HG03280 (cell line): ENCODE results near the gene GJC1.

Experiments
- ATAC-seq: cut with Tn5 transposase; IDR thresholded peaks from one replicate; pipeline ENCODE4 v1.9.1; 2021; ENCODE audit warnings: mild to moderate bottlenecking, moderate library complexity; ENCODE audit not compliant: unreplicated experiment

Gene GJC1

GRCh38 chr17:44778656-44779210, 51.4 kb downstream of the GJC1 start:
- no peak for ATAC-seq

DNA sequence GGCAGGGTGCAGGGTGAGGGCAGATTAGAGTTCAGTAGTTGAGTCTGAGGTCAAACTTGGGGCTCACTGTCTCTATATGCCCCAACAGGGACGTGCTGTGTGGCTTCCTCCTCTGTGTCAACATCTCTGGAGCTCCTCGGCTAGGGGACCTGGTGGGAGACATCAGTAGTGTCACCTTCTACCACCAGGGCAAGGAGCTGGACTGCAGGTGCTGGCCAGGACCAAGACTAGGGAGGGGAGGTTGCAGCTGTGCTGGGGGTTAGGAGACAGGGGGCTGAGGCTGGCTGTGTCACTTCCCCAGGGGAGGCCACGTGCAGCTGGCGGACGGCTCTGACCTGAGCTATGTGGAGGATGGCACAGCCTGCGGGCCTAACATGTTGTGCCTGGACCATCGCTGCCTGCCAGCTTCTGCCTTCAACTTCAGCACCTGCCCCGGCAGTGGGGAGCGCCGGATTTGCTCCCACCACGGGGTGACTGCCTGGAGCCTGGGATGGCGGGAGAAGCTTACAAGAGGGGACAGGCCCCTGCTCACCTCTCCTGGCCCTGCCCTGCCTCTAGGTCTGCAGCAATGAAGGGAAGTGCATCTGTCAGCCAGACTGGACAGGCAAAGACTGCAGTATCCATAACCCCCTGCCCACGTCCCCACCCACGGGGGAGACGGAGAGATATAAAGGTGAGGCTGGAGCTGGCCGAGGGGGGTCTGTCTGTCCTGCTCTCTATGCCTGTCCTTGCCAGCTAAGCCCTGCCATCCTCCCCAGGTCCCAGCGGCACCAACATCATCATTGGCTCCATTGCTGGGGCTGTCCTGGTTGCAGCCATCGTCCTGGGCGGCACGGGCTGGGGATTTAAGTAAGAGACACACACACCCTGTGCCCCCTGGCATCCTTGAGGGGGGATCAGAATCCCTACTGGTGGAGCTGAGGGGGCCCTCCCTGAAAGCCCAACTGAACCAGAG, 52.4 kb downstream of the GJC1 start:
- ATAC-seq, result no peak

GRCh38 chr17:44776628-44777393, 53.3 kb downstream of the GJC1 start:
- no peak for ATAC-seq

GRCh38 chr17:44775838-44776621, 54.1 kb downstream of the GJC1 start:
- no peak for ATAC-seq

- ATAC-seq, result peak; percentile 89
Measured at GRCh38 chr17:44775136-44775837, 54.8 kb downstream of the GJC1 start.

DNA sequence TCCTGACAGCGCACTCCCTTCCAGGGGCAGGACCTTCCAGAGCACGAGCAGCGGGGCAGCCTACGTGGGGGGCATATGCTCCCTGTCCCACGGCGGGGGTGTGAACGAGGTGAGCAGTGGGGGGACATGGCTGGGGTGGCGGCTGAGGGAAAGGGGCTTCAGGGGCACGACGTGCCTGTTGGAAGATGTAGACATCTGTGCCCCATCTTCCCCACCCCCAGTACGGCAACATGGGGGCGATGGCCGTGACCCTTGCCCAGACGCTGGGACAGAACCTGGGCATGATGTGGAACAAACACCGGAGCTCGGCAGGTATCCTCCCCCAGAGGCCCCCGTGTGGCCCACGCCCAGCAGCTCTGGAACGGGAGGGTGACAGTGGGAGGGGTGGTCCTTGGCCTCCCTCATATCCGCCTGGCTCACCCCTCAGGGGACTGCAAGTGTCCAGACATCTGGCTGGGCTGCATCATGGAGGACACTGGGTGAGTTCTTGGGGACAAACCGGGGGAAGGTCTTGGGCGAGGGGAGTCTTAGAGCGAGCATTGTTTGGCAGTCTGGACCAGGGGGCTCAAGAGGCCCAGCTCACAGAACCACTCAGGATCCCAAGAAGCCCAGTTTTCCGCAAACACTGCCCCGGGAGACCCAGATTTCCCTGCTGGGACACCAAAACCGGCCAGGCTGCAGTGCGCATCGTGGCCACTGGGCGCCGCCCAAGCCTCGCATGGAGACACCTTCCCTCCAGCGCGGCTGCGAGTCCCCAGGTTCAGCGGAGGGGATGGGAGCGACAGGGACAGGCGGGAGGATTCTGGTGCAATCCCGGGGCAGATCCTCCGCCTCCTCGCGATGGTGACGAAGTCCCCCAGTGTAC, 55.6 kb downstream of the GJC1 start:
- no peak for ATAC-seq

DNA sequence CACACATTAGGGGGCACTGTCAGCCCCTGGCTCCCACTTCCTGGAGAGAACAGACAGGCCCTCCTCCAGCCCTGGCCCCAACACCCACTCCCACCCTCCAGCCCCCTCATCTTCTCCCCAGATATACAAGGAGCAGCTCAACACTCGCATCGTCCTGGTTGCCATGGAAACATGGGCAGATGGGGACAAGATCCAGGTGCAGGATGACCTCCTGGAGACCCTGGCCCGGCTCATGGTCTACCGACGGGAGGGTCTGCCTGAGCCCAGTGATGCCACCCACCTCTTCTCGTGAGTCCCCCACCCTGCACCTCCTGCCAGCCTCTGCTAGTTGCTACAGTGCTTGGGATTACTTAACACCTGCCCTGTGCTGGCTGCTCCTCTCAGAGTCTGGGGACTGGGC, 56.9 kb downstream of the GJC1 start:
- no peak for ATAC-seq

DNA sequence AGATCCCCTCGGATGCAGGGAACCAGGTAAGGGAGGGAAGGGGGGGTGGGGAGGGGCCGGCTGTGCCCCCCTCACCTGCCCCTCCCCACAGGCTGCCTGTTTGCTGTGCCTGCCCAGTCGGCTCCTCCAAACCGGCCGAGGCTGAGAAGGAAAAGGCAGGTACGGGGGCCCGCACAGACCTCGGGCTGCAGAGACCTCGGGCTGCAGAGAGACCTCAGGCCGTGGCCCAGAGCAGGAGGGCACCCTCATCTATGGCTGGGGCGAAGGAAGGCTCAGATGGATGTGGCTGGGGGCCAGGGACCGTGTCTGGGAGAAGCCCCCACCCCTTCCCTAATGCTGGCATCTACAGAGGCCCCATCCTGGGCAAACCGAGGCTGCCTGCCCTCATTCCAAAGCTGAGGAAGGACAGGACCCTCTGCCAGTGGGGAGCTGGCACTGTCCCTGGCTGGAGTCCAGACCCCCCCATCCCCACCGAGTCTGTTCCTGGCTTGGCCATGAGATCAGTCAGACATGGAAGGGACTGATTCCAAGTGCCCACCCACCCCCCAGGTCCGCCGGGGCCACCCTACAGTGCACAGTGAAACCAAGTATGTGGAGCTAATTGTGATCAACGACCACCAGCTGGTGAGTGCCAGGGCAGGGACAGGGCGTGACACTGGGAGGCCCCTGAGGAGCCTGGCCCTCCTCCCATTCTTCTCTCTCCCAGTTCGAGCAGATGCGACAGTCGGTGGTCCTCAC, 57.6 kb downstream of the GJC1 start:
- no peak for ATAC-seq

DNA sequence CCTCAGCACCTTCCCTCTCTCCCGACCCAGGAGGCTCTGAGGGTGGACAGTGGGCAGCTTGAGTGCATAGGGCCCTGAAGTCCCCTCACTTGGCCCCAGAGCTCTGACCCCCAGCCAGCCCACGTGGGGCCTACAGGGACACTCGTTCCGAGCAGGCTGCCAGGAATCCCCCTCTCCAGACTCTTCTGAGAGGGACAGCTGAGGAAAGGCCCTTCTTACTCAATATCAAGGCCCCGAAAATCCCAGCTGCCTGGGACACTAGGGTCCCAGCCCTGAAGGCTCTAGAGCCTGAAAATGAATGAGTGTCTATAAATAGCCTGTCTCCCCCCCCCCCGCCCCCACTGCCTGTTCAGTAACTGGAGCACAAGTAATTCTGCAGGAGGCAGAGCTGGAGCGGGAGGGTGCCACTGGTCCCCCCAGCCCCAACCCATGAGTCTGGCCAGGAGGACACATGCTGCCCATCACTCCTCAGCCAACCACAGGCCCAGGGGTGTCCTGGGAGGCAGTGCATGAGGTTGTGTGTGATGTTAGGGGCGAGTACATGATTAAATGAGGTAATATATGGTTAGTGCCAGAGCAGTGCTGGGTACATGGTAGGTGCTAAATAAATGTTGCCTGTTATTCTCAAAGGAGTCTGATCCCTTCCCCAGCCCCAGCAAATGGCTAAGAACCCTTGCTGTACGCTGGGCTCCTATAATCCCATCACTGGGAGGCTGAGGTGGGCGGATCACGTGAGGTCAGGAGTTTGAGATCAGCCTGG, 59.7 kb downstream of the GJC1 start:
- ATAC-seq, result no peak

- no peak for ATAC-seq
Measured at GRCh38 chr17:44769647-44770084, 60.4 kb downstream of the GJC1 start.

- no peak for ATAC-seq
Measured at GRCh38 chr17:44769230-44769629, 60.9 kb downstream of the GJC1 start.

DNA sequence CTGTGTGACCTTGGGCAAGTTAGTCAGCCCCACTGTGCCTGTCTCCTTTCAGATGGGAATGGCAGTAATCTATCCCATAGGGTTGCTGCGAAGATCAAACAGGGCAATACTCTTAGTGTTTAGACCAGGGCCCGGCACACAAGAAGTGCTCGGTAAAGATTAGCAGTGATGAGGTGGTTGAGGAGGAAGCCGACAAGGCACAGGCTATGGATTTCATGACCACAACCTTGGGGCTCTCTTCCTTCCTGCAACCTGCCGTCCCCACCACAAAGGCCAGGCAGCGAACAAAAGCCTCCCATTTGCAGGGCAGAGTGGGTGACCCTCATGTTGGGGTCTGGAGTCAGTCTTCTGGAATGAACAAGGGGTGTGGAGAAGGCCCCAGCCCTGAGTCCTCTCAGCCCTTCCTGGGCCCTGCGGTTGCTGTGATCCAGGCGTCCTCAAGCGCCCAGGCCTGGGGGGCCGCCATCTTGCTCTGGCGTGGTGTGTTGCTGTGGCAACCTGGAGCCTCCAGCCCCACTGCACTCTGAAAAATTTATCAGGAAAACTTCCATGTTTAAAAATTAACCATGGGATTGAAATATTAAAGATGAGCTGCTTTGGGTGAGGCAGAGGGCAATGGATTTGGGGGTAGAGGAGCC, 61.5 kb downstream of the GJC1 start:
- ATAC-seq, result no peak

DNA sequence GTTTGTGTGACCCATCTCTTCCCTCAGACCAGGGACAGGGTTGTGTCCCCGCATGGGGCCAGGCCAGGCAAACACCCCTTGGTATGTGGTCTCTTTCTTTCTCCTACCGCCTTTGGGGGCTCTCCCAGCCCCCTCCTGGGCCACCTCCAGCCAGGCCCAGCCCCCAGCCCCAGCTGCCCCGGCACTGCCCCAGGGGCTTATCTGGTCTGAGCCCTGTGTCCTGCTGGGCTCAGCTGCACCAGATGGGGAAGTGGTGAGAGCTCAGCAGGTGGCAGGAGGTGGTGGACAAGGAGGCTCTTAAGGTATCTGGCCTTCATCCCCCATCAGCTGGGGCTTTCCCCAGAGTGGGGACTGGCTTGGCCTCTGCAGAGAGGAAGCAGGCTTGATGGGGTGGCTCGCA, 62.6 kb downstream of the GJC1 start:
- no peak for ATAC-seq

DNA sequence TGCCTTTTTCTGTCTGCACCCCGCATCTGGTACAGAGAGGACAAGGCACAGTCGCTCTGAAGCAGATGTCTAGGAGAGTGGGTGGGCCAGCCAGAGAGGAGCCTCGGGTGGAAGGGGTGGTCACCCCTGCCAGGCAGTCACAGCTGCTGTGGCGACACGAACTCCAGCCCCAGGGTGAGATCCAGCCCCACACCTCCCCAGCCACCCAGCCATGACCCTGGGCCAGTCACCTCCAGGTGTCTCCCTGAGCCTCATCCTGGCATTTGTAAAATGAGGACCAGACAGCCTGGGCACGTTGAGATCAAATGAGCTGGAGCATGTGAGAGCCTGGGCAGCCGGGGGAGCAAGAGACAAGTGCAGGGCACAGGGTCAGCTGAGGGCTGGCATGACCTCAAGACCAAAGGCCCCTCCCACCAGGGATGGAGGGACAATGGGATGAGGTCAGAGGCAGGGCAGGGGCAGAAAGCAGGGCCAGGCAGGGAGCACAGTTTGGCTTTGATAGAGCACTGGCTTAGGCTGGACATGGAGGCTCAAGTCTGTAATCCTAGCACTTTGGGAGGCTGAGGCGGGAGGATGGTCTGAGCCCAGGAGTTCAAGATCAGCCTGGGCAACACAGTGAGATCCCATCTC, 63.6 kb downstream of the GJC1 start:
- no peak for ATAC-seq

DNA sequence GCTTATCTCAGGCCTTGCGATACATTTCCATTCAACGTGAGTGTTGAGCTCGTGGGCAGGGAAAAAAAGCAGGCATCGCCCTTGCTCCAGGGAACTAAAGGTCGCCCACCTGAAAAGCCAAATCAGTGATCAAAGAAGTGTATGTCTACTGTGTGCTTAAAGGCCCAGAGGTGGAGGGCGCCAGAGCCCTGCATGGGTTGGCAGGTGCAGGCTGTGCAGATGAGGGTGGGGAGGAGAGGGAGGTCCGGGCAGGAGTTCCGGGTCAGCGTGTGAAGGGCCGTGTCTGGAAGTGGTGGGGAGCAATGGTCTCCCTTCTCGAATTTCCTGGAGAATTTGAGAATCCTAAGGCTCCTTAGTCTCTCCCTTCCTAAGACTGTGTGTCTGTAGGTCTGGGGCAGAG, 64.1 kb downstream of the GJC1 start:
- ATAC-seq, result no peak

GRCh38 chr17:44763170-44763569, 66.9 kb downstream of the GJC1 start:
- ATAC-seq, result no peak
